GM18867 (cell line): ENCODE measurements around the gene SPRR2F.
"Not testable (repeated sequence)": the region's sequence is repeated elsewhere in the genome, so short reads cannot be mapped to it uniquely, and the experiment has no call there.

Source experiments
- ATAC-seq: cut with Tn5 transposase; IDR thresholded peaks from one replicate; pipeline ENCODE4 v1.9.1; 2021; ENCODE audit warnings: mild to moderate bottlenecking, moderate library complexity; ENCODE audit not compliant: unreplicated experiment

Gene SPRR2F, protein sequence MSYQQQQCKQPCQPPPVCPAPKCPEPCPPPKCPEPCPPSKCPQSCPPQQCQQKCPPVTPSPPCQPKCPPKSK

DNA sequence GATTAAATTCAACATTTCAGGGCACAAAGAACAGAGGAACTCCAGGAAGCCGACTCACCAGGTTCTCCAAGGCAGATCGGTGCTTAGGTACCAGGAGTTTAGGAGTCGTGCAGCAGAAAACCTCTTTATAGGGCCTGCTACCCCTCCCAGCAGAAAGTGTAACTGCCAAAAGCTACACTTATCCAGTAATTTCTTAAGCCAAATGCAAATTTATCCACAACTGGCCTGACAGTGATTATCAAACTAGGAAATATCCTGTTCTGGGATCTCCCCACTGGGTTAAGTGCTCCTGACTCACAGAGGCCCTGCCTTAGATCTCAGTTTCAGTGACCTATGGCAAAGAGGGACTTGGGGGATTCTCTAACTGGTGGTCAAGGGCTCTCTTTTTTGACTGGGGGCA is at the start of gene SPRR2F:
Gene SPRR2F (minus strand): TSS at position 101 of the 400 bp plus-strand sequence. CDS start 783 bp downstream, outside the sequence.
- no peak for ATAC-seq

DNA sequence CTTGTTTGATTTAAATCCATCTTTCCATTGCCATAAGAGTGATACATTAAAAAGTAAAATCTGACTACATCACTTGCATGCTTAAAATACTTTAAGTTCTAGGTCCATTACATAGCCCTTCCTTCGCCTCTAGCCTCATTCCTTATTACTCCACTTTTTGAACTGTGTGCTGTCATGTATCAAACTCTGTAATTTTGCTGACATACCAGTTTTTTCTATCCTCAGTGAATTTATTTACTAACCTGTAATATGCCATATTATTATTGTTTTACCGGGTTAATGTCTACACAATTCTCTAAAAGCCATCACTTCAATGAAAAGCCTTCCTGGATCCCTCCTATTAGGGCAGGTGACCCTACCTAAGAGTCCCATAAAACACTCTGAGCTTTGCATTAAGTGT is 42.2 kb upstream of the SPRR2F start:
- no peak for ATAC-seq

DNA sequence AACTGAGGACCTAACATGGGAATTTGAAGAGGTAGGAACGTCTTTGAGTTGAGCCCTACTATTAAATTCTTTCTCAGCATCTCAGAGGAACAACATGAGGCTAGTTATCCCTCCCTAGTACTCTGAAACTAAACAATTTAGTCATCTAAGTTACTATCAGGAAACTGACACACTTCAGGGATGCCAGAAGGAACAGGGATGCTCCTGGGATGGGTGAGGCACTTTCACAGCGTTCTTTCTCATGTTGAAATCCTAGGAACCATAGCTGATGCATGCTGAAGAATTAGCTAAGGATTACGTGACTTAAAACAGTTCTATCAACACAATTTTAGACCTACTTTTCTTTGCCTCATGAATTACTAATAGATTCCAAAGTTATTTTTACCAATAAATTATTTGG is 39.2 kb upstream of the SPRR2F start:
- ATAC-seq = no peak

DNA sequence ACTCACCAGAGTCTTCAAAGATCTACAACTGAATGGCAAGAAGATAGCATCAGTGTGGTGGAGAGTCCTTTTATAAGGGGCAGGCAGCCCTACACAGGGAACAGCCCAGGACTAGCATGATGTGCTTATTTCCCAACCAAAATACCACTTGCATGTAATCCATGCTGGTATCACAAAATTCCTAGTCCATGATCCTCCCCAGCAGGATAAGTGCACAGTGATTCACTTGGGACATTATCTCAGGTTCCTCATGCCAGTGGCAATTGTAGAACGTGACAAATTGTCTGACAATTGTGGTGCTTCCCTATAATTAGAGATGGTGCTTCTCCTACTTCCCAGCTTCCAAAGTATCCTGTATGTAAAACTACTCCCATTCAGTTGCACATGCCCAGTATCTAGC is 37.5 kb upstream of the SPRR2F start, which contains the start of gene SPRR2G:
Gene SPRR2G (minus strand): TSS at position 45 of the 400 bp plus-strand sequence. CDS start 780 bp downstream, outside the sequence.
- no peak for ATAC-seq

DNA sequence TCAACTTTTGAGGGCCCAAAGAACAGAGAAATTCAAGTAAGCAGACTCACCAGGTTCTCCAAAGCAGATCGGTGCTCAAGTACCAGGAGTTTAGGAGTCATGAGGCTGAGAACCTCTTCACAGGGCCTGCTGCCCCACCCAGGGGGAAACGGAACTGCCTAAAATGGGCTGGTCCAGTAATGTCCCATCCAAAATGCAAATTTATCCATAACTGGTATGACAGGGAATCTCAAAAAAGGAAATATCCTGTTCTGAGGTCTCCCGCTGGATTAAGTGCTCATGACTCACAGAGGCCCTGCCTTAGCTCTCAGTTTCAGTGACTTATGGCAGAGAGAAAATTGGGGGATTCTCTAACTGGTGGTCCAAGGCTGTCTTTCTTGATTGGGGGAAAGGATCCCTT is 28.1 kb upstream of the SPRR2F start:
- ATAC-seq = no peak

DNA sequence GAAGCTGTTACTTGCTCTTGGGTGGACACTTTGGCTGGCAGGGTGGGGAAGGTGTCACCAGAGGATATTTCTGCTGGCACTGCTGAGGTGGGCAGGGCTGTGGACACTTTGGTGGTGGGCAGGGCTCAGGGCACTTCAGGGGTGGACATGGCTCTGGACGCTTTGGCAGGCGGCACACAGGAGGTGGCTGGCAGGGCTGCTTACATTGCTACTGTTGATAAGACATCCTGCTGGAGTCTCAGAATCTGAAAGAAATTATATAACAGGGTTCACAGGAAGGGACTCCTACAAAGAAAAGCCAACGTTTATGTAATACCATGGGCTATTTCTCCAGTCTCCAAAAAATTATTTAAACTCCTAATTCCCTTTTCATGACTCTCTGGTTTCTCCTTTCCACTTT is 27.2 kb upstream of the SPRR2F start:
- no peak for ATAC-seq

DNA sequence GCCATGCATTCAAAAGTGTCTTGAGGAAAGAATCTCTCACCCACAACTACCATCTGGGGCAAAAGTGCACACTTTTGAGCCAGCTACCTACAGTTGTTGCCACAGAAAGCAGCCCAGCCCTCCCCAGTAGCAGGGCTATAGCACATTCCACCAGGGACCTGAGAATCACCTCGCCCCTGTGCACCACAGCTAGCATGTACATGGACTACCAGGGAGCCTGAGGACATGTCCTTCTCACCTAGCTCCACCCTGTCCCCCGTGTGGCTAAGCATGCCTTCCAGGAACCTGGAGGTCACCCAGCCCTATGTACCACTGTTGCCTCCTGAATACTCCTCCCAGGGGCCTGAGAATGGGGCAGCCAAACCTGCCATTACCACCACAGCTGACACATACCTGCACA is 20.4 kb upstream of the SPRR2F start:
- ATAC-seq = no peak

DNA sequence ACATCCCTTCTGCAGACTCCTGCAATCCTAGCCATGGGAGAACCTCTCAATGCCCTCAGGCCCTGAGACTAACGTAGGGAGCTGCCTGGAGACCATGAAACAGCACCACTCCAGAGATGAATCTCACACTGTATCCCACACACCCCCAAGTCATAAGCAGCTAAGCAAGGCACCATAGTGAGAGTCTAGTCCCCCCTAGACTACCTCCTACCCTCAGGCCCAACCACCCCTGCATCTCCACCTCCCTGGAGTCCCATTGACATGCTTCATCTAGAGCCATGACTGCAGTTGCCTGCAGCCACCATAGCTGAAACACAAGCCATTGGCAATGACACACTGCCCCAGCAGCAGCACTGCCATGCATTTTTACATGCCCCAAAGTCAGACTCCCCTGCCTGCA is 20.0 kb upstream of the SPRR2F start:
- no peak for ATAC-seq

DNA sequence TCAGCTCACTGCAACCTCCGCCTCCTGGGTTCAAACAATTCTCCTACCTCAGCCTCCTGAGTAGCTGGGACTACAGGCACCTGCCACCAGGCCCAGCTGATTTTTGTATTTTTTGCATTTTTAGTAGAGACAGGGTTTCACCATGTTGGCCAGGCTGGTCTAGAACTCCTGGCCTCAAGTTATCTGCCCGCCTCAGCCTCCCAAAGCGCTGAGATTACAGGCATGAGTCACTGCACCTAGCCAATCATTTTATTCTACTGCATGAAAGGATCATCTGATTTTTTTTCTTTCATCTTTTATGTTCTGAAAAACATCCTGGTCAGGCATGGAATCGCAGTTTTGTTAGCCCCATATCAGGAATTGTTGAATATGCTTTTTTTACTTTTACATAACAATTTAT is 15.4 kb upstream of the SPRR2F start:
- not testable (repeated sequence) for ATAC-seq

DNA sequence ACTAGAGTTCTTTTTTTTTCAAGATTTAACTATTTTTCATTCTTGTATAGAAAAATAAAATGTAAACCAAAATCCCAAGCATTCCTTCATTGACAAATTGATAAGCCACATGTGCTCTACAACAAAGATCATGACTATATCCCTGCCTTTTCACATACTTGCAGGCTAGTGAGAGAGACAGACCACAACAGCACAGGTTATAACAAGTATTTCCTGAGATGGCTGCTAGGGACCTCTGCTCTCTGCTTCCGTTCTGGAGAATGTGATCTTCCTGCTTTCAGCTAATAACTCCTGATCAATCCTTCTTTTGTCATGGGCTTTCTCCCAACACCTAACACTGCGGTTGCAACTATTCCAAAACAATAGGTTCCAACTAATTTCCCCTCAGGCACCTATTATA is 14.0 kb upstream of the SPRR2F start:
- no peak for ATAC-seq

DNA sequence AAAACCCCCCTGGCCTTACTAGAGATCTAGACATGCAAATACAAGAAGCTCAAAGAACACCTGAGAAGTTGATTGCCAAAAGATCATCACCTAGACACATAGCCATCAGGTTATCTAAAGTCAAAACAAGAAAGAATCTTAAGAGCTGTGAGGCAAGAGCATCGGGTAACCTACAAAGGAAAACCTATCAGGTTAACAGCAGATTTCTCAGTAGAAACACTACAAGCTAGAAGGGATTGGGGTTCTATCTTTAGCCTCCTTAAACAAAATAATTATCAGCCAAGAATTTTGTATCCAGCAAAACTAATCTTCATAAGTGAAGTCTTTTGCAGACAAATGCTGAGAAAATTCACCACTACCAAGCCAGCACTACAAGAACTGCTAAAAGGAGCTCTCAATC is 12.2 kb upstream of the SPRR2F start:
- no peak for ATAC-seq

DNA sequence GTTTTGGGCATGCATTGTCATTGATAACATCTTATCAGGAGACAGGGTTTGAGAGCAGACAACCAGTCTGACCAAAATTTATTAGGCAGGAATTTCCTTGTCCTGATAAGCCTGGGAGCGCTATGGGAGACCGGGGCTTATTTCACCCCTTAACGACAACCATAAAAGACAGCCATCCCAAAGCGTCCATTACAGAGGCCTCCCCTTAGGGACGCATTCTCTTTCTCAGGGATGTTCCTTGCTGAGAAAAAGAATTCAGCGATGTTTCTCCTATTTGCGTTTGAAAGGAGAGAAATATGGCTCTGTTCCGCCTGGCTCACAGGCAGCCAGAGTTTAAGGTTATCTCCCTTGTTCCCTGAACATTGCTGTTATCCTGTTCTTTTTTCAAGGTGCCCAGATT is 10.5 kb upstream of the SPRR2F start:
- ATAC-seq = not testable (repeated sequence)

DNA sequence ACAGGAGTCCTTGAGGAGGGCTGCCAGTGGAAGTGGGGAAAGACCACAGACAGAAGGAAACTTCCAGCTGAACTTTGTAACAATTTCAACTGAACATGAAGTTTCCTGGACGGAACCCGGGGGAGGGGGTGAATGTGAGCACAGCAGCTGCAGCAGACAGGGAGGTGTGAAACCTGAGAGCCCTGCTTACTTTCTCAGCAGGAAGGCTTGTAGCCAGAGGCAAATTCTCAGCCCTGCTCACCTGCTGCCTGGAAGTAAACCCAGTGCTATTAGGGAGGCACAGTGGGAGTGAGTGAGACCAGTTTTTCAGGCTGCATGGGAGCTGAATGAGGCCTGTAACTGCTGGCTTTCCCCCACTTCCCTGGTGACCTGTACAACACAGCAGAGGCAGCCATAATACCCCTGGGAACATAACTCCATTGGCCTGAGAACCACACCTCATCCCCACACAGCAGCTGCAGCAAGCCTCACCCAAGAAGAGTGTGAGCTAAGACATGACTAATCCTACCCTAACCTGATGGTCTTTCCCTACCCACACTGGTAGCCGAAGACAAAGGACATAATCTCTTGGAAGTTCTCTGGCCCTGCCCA is 9.6 kb upstream of the SPRR2F start:
- no peak for ATAC-seq

DNA sequence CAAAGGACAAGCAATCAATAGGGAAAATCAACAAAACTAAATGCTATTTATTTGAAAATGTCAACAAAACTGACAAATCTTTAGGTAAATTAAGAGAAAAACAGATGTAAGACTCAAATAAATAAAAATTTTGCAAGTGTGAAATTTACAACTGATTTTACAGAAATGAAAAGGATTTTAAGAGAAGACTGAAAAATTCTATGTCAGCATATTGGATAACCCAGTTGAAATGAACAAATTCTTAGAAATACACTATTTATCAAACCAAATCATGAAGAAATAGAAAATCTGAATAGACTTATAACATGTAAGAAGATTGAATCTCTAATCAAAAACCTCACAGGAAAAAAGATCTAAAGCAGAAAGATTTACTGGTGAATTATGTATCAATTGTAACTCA is 7.6 kb upstream of the SPRR2F start:
- no peak for ATAC-seq

DNA sequence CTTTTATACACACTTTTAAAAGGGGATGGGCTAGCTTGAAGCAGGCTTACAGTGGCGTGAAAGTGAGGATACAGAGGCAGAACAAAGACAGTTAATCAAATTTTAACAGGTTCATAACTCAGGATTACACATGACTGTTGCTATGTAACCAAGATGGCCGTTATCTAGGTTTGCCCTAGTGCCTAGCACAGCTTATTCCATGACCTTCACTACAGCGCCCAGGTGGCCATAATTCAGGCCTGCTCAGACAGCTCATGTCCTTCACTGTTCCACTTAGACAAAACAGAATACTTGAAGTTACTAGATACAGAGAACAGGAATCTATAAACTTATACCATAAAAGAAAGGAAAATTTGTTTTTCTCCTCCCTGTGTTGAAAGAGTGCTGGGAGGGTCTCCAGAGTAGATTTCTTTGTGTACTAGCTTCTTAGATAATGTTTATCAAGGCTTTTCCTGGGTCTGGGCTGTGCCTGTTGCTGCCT is 6.2 kb upstream of the SPRR2F start:
- no peak for ATAC-seq

DNA sequence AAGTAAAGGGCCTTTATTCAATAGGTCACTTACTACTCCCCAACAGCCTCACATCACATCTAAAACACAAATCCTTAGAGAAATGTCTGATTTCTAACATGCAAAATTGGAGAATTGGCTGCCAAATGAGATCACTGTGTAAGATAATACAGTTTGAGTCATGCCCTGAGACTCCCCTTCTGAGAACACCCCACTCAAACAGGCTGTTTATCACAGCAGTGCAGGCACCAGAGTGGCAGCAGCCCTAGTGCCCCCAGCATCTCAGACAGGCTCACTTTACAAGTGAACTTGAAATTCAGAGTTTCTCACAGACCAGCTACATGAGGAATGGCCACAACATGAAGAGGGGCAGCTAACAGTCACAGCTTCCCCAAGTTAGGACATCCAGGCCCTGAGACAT is 1.9 kb upstream of the SPRR2F start:
- ATAC-seq = not testable (repeated sequence)

DNA sequence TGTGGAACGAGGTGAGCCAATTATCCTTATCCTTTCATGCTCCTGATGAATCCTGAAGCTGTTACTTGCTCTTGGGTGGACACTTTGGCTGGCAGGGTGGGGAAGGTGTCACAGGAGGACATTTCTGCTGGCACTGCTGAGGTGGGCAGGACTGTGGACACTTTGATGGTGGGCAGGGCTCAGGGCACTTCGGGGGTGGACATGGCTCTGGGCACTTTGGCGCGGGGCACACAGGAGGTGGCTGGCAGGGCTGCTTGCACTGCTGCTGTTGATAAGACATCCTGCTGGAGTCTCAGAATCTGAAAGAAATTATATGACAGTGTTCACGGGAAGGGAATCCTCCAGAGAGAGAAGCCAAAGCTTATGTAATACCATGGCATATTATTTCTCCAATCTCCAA is 862 bp downstream of the SPRR2F start:
- not testable (repeated sequence) for ATAC-seq

DNA sequence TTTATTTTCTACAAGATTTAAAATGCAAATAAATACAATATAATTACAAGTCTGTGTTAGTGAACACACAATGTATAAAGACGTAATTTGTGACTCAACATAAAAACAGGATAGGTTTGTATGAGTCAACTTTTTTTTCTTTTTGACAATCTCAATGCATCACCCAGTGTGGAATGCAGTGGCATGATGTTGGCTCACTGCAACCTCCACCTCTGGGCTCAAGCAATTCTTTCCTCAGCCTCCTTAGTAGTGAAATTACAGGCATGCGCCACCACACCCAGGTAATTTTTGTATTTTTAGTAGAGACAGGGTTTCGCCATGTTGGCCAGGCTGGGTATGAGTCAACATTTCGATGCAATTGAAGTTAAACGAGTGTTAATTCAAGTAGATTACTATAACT is 13.1 kb downstream of the SPRR2F start:
- no peak for ATAC-seq

DNA sequence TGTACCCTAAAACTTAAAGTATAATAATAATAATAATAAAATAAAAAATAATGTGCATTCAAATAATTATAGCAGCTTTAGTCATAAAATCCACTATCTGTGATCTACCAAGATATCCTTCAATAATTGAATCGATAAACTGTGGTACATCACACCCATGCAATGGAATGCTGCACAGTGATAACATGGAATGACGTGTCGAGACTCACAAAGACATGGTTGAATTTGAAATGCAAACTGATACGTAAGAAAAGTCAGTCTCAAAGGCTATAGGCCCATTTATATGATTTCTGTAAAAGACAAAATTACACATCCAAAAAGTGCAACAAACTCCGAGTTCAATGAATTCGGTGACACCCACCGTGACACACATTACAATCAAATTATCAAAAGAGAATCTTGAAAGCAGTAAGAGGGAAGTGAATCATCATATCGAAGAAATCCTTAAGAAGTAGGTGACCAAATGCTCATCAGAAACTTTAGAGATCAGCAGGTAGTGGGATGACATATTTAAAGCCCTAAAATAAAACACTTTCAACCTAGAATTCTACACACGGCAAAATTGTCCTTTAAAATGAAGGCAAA is 13.8 kb downstream of the SPRR2F start:
- ATAC-seq = no peak

DNA sequence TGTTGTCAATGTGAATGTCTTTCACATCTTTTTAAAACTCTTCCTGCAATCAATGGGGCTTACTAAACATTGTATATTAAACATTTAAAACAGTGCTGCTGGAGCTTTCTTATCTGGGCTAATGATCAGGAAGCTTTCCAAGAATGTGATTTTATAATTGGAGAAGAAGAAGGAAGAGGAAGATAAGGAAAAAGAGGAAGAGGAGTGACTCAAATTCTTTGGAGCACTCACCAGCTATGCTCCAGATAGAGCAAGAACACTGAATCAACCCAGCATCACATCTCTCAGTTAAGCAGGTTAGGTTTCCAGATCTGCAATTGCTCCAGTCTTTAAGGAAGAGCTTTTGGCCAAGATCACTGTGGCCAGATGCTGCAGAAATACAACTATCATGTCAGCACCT is 17.6 kb downstream of the SPRR2F start:
- ATAC-seq = no peak

DNA sequence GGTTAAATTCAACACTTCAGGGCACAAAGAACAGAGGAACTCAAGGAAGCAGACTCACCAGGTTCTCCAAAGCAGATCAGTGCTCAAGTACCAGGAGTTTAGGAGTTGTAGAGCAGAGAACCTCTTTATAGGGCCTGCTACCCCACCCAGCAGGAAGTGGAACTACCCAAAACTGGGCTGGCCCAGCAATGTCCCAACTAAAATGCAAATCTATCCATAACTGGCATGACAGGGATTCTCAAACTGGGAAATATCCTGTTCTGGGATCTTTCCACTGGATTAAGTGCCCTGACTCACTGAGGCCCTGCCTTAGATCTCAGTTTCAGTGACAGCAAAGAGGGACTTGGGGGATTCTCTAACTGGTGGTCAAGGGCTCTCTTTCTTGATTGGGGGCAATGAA is 18.9 kb downstream of the SPRR2F start, which contains the start of gene SPRR2E:
Gene SPRR2E (minus strand): TSS at position 101 of the 400 bp plus-strand sequence. CDS start 775 bp downstream, outside the sequence.
- no peak for ATAC-seq

DNA sequence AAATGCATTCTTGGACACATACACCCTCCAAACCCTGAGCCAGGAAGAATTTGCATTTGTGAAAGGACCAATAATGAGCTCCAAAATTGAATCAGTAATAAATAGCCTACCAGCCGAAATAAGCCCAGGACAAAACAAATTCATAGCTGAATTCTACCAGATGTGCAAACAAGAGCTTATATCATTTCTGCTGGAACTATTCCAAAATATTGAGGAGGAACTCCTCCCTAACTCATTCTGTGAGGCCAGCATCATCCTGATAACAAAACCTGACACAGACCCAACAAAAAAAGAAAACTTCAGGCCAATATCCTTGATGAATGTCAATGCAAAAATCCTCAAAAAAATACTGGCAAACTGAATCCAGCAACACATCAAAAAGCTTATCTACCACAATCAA is 25.7 kb downstream of the SPRR2F start:
- ATAC-seq = no peak
